GM21825 (cell line): ENCODE measurements around the gene MLH3.

Experiments
- ATAC-seq: cut with Tn5 transposase; IDR thresholded peaks from one replicate; pipeline ENCODE4 v1.9.1; 2021; ENCODE audit warnings: mild to moderate bottlenecking, moderate library complexity; ENCODE audit not compliant: unreplicated experiment

MLH3 gene

GRCh38 chr14:74973905-74974363 is 77.3 kb downstream of the MLH3 start:
- ATAC-seq = no peak

GRCh38 chr14:74973003-74973653 is 78.1 kb downstream of the MLH3 start:
- ATAC-seq = no peak

GRCh38 chr14:74968811-74969210 is 82.5 kb downstream of the MLH3 start:
- ATAC-seq = no peak

- no peak for ATAC-seq
Observed at GRCh38 chr14:74965486-74966153, 85.6 kb downstream of the MLH3 start.

GRCh38 chr14:74964787-74965485 is 86.3 kb downstream of the MLH3 start:
- no peak for ATAC-seq
